Spleen (tissue), 7 donors: ENCODE results near the gene ACACA.

Experiments used
- CTCF ChIP-seq, 11 experiments: fragments of 200-600 bp in 7 of 11; fragments of 450-650 bp in 4 of 11; sonication (generic) in 4 of 11; IDR thresholded peaks in 8 of 11; conservative IDR thresholded peaks in 3 of 11; 1 replicate in 7 of 11; 2 replicates in 4 of 11; pipeline versions ENCODE4 v1.4.0 to v1.8.0; 2016 to 2021; ENCODE audit warnings: antibody characterized with exemption in 11 of 11, inconsistent platforms in 4 of 11, mild to moderate bottlenecking in 1 of 11
- POLR2A ChIP-seq, 3 donors: fragments of 450-650 bp; IDR thresholded peaks; one replicate each; pipeline ENCODE4 v1.5.1; 2017; ENCODE audit warnings: antibody characterized with exemption in 3 of 3, mild to moderate bottlenecking in 1 of 3
- POLR2AphosphoS5 ChIP-seq, 3 donors: sonication (generic); formaldehyde crosslinking; IDR thresholded peaks; one replicate each; pipeline ENCODE4 v1.5.1; 2017; ENCODE audit warnings: antibody characterized with exemption in 3 of 3
- donor health status: DM: no; HTN: no; CAD: no; lungs with moderate emphysema.
- donor health status: DM: no; HTN: no; CAD: no.
- donor health status: DM: no; HTN: no; CAD: no.

GRCh38 chr17:37160944-37161343, 245.7 kb downstream of the ACACA start:
- no peak for TF ChIP-seq CTCF (IDR thresholded peaks at IDR 0.05 in 8 of 11, conservative IDR thresholded peaks at IDR 0.05 in 3 of 11)
- no peak for TF ChIP-seq POLR2AphosphoS5 (IDR thresholded peaks at IDR 0.05)
- no peak for TF ChIP-seq POLR2A (IDR thresholded peaks at IDR 0.05)
